Measurements from ENCODE around the gene IL1RAPL1.

DNA sequence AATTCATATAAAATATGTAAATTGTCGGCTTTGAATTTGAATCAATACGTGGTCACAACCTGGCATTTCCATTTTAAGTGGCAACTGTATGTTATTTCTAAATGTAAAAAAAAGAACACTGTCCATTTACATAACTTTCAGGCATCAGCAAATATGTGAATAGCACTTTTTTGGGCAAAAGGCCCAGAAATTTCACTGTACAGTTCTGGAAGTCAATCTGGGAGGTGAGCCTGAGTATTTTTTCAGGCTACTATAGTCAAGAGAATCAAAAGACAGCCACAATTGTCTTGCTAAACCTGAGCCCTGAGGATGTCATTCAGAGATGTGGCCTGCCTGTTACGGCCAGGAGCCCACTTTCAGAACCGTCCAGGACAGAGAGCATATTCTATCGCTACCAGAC is 1084.2 kb downstream of the IL1RAPL1 start:
- TF ChIP-seq POLR2AphosphoS5 (IDR thresholded peaks at IDR 0.05) (no peak), EP300 (IDR thresholded peaks at IDR 0.05) (no peak)
- TF ChIP-seq, protein P1, sequence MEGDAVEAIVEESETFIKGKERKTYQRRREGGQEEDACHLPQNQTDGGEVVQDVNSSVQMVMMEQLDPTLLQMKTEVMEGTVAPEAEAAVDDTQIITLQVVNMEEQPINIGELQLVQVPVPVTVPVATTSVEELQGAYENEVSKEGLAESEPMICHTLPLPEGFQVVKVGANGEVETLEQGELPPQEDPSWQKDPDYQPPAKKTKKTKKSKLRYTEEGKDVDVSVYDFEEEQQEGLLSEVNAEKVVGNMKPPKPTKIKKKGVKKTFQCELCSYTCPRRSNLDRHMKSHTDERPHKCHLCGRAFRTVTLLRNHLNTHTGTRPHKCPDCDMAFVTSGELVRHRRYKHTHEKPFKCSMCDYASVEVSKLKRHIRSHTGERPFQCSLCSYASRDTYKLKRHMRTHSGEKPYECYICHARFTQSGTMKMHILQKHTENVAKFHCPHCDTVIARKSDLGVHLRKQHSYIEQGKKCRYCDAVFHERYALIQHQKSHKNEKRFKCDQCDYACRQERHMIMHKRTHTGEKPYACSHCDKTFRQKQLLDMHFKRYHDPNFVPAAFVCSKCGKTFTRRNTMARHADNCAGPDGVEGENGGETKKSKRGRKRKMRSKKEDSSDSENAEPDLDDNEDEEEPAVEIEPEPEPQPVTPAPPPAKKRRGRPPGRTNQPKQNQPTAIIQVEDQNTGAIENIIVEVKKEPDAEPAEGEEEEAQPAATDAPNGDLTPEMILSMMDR (IDR thresholded peaks at IDR 0.05): no peak
